K562 (cell line): ENCODE data around the gene TRIO.

ENCODE experiments used
- BHLHE40 ChIP-seq: IDR thresholded peaks from 2 replicates; pipeline ENCODE4 v1.6.1; 2011; ENCODE audit warnings: low read length, improper control_type of control experiment
- CREBBP ChIP-seq: IDR thresholded peaks from one replicate; pipeline ENCODE4 v1.6.1; 2012; ENCODE audit warnings: low read depth, mild to moderate bottlenecking, control low read depth, inconsistent platforms, low read length
- CUX1 ChIP-seq: fragments of 200-800 bp; sonication (Bioruptor generic); IDR thresholded peaks from 2 replicates; pipeline ENCODE4 v1.6.1; 2016; ENCODE audit warnings: missing genetic modification characterization, missing compliant biosample characterization
- E2F4 ChIP-seq: sonication (generic); formaldehyde crosslinking; IDR thresholded peaks from 2 replicates; pipeline ENCODE4 v1.8.0; 2022; ENCODE audit warnings: mild to moderate bottlenecking, low read depth, missing genetic modification reagents
- EZH2 ChIP-seq: IDR thresholded peaks from 2 replicates; pipeline ENCODE4 v1.6.1; 2012; ENCODE audit warnings: low read depth, mild to moderate bottlenecking, inconsistent platforms, low read length, borderline replicate concordance
- STAT5B ChIP-seq: fragments of 250-450 bp; sonication (Bioruptor Pico); IDR thresholded peaks from 2 replicates; pipeline ENCODE4 v1.8.0; 2021; ENCODE audit warnings: mild to moderate bottlenecking, inconsistent platforms
- TAF9B ChIP-seq: fragments of 450-650 bp; IDR thresholded peaks from 2 replicates; pipeline ENCODE4 v1.6.1; 2018; ENCODE audit warnings: mild to moderate bottlenecking; ENCODE audit not compliant: partially characterized antibody
- TSHZ1 ChIP-seq: fragments of 250-450 bp; sonication (Bioruptor Pico); IDR thresholded peaks from 2 replicates; pipeline ENCODE4 v1.4.0; 2020; ENCODE audit warnings: mild to moderate bottlenecking, moderate library complexity
- ZNF778 ChIP-seq: fragments of 450-650 bp; formaldehyde crosslinking; IDR thresholded peaks from 2 replicates; pipeline ENCODE4 v1.4.0; 2020; ENCODE audit warnings: mild to moderate bottlenecking, moderate library complexity
- TF ChIP-seq, protein P1 (sequence below), 3 experiments: IDR thresholded peaks in 2 of 3; conservative IDR thresholded peaks in 1 of 3; 2 replicates each; pipeline ENCODE4 v1.5.1; 2011 to 2012; ENCODE audit warnings: low read length in 3 of 3, mild to moderate bottlenecking in 3 of 3, control low read depth in 2 of 3, improper control_type of control experiment in 1 of 3, inconsistent platforms in 1 of 3, low read depth in 1 of 3, mixed read lengths in 1 of 3, moderate library complexity in 1 of 3; ENCODE audit not compliant: insufficient read depth in 2 of 3

DNA sequence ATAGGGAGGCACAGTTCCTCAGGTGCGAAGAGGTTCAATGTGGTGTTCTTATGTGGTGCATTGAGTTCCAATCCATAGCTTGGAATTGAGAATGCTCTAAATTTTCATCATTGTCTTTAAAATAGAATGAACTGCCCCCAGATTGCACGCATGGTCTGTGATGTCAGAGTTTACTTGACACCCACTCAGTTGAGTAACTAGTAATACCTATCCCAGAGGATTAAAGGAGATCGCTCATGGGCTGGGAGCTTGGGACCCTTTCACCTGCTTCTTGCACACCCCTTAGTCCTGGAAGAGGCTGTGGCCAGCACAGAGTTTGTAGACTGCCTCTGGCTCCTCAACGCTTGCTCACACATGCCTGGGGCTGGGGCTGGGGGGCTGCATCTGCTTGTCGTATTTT lies 343.3 kb downstream of the TRIO start:
- TF ChIP-seq CREBBP: no peak
- TF ChIP-seq CUX1 (CRISPR knock-in tag): no peak
- no peak for TF ChIP-seq TAF9B
- no peak for TF ChIP-seq BHLHE40
- TF ChIP-seq, protein P1, sequence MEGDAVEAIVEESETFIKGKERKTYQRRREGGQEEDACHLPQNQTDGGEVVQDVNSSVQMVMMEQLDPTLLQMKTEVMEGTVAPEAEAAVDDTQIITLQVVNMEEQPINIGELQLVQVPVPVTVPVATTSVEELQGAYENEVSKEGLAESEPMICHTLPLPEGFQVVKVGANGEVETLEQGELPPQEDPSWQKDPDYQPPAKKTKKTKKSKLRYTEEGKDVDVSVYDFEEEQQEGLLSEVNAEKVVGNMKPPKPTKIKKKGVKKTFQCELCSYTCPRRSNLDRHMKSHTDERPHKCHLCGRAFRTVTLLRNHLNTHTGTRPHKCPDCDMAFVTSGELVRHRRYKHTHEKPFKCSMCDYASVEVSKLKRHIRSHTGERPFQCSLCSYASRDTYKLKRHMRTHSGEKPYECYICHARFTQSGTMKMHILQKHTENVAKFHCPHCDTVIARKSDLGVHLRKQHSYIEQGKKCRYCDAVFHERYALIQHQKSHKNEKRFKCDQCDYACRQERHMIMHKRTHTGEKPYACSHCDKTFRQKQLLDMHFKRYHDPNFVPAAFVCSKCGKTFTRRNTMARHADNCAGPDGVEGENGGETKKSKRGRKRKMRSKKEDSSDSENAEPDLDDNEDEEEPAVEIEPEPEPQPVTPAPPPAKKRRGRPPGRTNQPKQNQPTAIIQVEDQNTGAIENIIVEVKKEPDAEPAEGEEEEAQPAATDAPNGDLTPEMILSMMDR (IDR thresholded peaks at IDR 0.05 in 2 of 3, conservative IDR thresholded peaks at IDR 0.05 in 1 of 3; ENCODE audit: insufficient read depth in 2 of 3, low read depth in 1 of 3, low read length in 3 of 3): no peak
- no peak for TF ChIP-seq TSHZ1 (CRISPR knock-in tag)
- no peak for TF ChIP-seq E2F4 (CRISPR knock-in tag)
- no peak for TF ChIP-seq EZH2
- no peak for TF ChIP-seq STAT5B (CRISPR knock-in tag)
- TF ChIP-seq ZNF778: no peak
